Measurements from ENCODE around the gene DNAL1. TPM values are rescaled to one million over a fixed set of nuclear protein-coding genes. Genes with fewer than 3 reads are reported as not detected.

Gene DNAL1
- total and polyA plus RNA-seq, 10 of the 15 experiments (the other 5 are each of a cell fraction or from before 2014, with no cell fraction given): 2.4 to 18.2 (median 7.4) TPM

- TF ChIP-seq, protein P1, sequence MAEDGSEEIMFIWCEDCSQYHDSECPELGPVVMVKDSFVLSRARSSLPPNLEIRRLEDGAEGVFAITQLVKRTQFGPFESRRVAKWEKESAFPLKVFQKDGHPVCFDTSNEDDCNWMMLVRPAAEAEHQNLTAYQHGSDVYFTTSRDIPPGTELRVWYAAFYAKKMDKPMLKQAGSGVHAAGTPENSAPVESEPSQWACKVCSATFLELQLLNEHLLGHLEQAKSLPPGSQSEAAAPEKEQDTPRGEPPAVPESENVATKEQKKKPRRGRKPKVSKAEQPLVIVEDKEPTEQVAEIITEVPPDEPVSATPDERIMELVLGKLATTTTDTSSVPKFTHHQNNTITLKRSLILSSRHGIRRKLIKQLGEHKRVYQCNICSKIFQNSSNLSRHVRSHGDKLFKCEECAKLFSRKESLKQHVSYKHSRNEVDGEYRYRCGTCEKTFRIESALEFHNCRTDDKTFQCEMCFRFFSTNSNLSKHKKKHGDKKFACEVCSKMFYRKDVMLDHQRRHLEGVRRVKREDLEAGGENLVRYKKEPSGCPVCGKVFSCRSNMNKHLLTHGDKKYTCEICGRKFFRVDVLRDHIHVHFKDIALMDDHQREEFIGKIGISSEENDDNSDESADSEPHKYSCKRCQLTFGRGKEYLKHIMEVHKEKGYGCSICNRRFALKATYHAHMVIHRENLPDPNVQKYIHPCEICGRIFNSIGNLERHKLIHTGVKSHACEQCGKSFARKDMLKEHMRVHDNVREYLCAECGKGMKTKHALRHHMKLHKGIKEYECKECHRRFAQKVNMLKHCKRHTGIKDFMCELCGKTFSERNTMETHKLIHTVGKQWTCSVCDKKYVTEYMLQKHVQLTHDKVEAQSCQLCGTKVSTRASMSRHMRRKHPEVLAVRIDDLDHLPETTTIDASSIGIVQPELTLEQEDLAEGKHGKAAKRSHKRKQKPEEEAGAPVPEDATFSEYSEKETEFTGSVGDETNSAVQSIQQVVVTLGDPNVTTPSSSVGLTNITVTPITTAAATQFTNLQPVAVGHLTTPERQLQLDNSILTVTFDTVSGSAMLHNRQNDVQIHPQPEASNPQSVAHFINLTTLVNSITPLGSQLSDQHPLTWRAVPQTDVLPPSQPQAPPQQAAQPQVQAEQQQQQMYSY (CRISPR knock-in tag; IDR thresholded peaks at IDR 0.05): no peak
- no peak for TF ChIP-seq HSF1 (IDR thresholded peaks at IDR 0.05; ENCODE audit: low read depth, low read length)
Measured at GRCh38 chr14:73602994-73603393, 41.8 kb upstream of the DNAL1 start (continued).

DNA sequence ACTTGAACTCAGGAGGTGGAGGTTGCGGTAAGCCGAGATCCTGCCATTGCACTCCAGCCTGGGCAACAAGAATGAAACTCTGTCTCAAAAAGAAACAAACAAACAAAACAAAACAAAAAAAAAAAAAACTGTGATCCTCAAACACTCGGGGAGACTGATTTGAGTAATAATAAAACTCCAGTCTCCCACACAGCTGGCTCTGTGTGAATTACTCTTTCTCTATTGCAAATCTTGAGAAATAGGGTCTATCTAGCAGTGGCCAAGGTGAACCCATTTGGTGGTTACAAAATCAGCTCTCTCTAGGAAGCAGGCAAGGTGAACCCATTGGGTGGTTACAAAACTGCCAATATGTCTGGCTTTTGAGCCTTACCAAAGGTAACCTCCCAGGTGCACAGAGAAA, 38.5 kb upstream of the DNAL1 start:
- ChIA-PET SMC1A (ENCODE audit: uncharacterized antibody, unreplicated experiment) (no interaction called here), POLR2A (no interaction called here), CTCF (interaction anchor here (1.8 kb wide), 2 partner anchors 27 to 35 kb away, joined by 4 read pairs; no protein-coding TSS in a partner anchor), RAD21 (ENCODE audit: unreplicated experiment) (no interaction called here)
- DNase-seq (ENCODE audit: low read depth, low spot score) (no peak), ATAC-seq (no peak), FAIRE-seq (no peak)
- H3K4me2 ChIP-seq (ENCODE audit: control insufficient read depth, insufficient read depth): no peak overlapping the region
- no peaks in the 10 kb centered on the region for H3K36me3 ChIP-seq (ENCODE audit: control insufficient read depth in 2 of 2, insufficient read depth in 2 of 2, low read length in 1 of 2)
- in situ Hi-C loops (cut with MboI) (no loop called here), intact Hi-C loops (cut with micrococcal nuclease; ENCODE audit: unreplicated experiment) (no loop called here)
- no TSS peak for BruUV-seq (replicated peaks)
- no peak overlapping the region for H3K9ac ChIP-seq (ENCODE audit: control insufficient read depth, insufficient read depth, low read length)
- WGBS (ENCODE audit: insufficient coverage, insufficient replicate concordance, low lambda C conversion rate, missing lambda C conversion rate): 37% methylated on average over 3 of the region's 3 CpGs
- no peak overlapping the region for H3K4me3 ChIP-seq
- no peak overlapping the region for H2AFZ ChIP-seq (ENCODE audit: control insufficient read depth, low read depth, low read length)
- H3K79me2 ChIP-seq (ENCODE audit: control insufficient read depth, insufficient read depth, low read length): no peaks in the 10 kb centered on the region
- H4K20me1 ChIP-seq (ENCODE audit: control insufficient read depth, insufficient read depth): no peaks in the 10 kb centered on the region
- no peak for TF ChIP-seq KLF5 (IDR thresholded peaks at IDR 0.05; ENCODE audit: partially characterized antibody)
- TF ChIP-seq CHD4 (IDR thresholded peaks at IDR 0.05): no peak
- 0 out of 2 replicates have a peak, but pooled peaks have one; percentile 18 for TF ChIP-seq FOXM1 (IDR thresholded peaks at IDR 0.05; ENCODE audit: low read depth, low read length)
- TF ChIP-seq MYB (IDR thresholded peaks at IDR 0.05; ENCODE audit: borderline replicate concordance, low read depth, low read length): no peak
- peak; percentile 56 for TF ChIP-seq JUNB (IDR thresholded peaks at IDR 0.05)
- TF ChIP-seq RUNX3 (IDR thresholded peaks at IDR 0.05; ENCODE audit: low read length): 0 out of 2 replicates have a peak, but pooled peaks have one; percentile 27
- H3K4me1 ChIP-seq (ENCODE audit: control insufficient read depth, insufficient read depth, low read length): no peaks in the 10 kb centered on the region
- H3K27ac ChIP-seq (ENCODE audit: control insufficient read depth, insufficient read depth): no peak overlapping the region
- H3K9me3 ChIP-seq (replicated peaks; ENCODE audit: control insufficient read depth, insufficient read depth, low read length): no peaks in the 10 kb centered on the region; the same call in 2 of the 3 replicates
- no peaks in the 10 kb centered on the region for H3K27me3 ChIP-seq (replicated peaks in 1 of 2; ENCODE audit: control insufficient read depth in 2 of 2, insufficient read depth in 2 of 2, low read length in 1 of 2)

Measured in GM12878 (cell line).